Subcutaneous abdominal adipose tissue (tissue), 5 donors: Measurements from ENCODE around the gene MRPL28.

Experiments
- H3K27ac ChIP-seq: one replicate; pipeline ENCODE4 v1.7.0; 2013; ENCODE audit warnings: low read depth, mild to moderate bottlenecking, inconsistent platforms, low read length, moderate library complexity
- H3K27me3 ChIP-seq, 5 donors: one replicate each; pipeline ENCODE4 v1.7.0; 2013; ENCODE audit warnings: low read length in 5 of 5, inconsistent platforms in 1 of 5; ENCODE audit not compliant: control insufficient read depth in 5 of 5, insufficient read depth in 4 of 5
- H3K36me3 ChIP-seq, 5 donors: one replicate each; pipeline ENCODE4 v1.7.0; 2013; ENCODE audit warnings: low read length in 5 of 5; ENCODE audit not compliant: control insufficient read depth in 5 of 5, insufficient read depth in 5 of 5
- H3K4me1 ChIP-seq, 5 donors: one replicate each; pipeline ENCODE4 v1.7.0; 2013; ENCODE audit warnings: low read length in 5 of 5, mild to moderate bottlenecking in 3 of 5, moderate library complexity in 1 of 5; ENCODE audit not compliant: control insufficient read depth in 5 of 5, insufficient read depth in 5 of 5
- H3K4me3 ChIP-seq, 5 donors: one replicate each; pipeline ENCODE4 v1.7.0; 2013; ENCODE audit warnings: low read length in 5 of 5, low read depth in 1 of 5
- H3K9ac ChIP-seq, 5 donors: one replicate each; pipeline ENCODE4 v1.7.0; 2013; ENCODE audit warnings: low read length in 5 of 5, mild to moderate bottlenecking in 4 of 5, moderate library complexity in 3 of 5
- H3K9me3 ChIP-seq, 5 donors: one replicate each; pipeline ENCODE4 v1.7.0; 2013; ENCODE audit warnings: low read length in 5 of 5; ENCODE audit not compliant: control insufficient read depth in 5 of 5
- donor health status: healthy.
- donor health status: healthy.
- donor health status: healthy.
- donor health status: healthy.
- donor health status: healthy.

Gene MRPL28

GRCh38 chr16:361341-361871 lies 8.9 kb downstream of the MRPL28 start:
- Histone ChIP-seq H3K36me3 (peaks cover 0 to 4% (median under 1%) of the 10 kb centered on the region in 5 donors), H3K27ac (no peak overlapping the region), H3K9me3 (no peaks in the 10 kb centered on the region), H3K27me3 (peaks cover 11 to 25% (median 18%) of the 10 kb centered on the region in 5 donors), H3K9ac (no peak overlapping the region), H3K4me3 (no peak overlapping the region), H3K4me1 (peaks cover 0 to 2% (median 0%) of the 10 kb centered on the region in 5 donors)

DNA sequence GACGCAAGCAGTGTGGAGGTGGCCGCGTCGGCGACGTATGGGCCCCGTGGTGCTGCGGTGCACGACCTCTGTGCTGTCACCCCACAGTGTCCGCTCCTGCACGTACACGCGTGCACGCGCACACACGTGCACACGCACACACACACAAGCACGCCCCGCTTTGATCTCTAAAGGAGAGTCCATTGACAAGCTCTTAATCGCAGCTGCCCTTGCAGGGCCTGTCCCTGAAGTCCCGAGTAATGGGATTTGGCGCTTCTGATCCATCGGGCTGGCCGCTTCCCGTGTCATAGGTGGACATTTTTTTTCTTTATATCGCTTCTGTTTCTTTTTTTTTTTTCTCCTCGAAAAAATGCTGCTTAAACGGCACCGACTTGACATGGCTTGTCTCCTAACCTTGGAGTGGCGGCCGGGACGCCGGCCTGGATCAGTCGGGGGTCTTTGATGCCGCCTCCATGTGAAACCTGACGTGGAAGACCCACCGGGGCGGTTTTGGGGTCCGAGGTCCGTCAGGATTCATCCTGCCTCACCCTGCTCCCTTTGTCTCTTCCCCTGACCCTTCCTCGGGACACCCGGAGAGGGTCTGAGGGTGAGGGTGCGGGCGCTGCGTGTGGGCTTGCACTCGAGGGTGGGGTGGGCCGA lies 9.5 kb downstream of the MRPL28 start:
- Histone ChIP-seq H3K9me3 (no peaks in the 10 kb centered on the region), H3K27ac (no peak overlapping the region), H3K27me3 (peaks cover 11 to 25% (median 18%) of the 10 kb centered on the region in 5 donors), H3K36me3 (no peaks in the 10 kb centered on the region), H3K9ac (no peak overlapping the region), H3K4me1 (peaks cover 0 to 2% (median 0%) of the 10 kb centered on the region in 5 donors), H3K4me3 (no peak overlapping the region)

DNA sequence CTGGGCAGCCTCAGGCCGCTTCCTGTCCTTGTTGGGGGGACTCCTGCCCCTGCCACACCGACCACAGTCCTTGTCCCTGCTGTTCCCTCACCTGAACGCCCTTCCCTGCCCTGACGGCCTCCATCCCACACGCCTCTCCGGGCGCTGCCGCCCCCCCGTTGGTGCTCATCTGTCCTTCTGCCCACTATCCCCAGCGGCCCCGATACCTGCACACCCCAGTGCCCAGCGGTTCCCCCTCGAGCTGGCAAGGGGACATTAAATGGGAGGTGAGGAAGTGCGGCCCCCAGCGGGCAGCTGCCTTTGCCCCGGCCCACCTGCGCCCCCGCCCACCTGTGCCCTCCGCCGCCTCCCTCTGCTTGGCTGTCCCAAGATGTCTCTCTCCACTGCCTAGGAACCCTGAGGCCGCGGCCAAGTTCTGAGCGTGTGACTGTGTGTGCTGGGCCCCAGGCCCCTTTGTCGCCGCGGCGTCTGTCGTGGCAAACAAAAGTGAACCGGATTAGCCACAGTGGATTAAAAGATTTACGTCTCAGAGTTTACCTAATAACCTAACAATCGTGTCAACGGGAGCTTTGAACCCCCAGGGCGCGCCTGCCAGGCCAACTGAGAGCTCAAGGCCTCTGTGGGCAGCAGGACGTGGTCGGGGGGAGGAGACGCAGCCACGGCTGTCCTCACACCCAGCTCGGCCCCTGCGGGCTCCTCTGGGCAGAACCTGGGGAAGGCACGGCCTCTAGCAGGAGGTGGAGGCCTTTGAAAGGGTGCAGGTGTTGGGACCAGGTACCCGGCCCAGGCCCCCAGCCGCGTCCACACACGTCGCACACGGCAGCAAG lies 10.3 kb downstream of the MRPL28 start:
- peaks cover 11 to 25% (median 18%) of the 10 kb centered on the region in 5 donors for H3K27me3 ChIP-seq
- H3K4me1 ChIP-seq, result peaks cover 0 to 2% (median 0%) of the 10 kb centered on the region in 5 donors
- H3K36me3 ChIP-seq, result no peaks in the 10 kb centered on the region
- H3K9me3 ChIP-seq, result no peaks in the 10 kb centered on the region
- no peak overlapping the region for H3K9ac ChIP-seq
- no peak overlapping the region for H3K27ac ChIP-seq
- H3K4me3 ChIP-seq, result no peak overlapping the region

DNA sequence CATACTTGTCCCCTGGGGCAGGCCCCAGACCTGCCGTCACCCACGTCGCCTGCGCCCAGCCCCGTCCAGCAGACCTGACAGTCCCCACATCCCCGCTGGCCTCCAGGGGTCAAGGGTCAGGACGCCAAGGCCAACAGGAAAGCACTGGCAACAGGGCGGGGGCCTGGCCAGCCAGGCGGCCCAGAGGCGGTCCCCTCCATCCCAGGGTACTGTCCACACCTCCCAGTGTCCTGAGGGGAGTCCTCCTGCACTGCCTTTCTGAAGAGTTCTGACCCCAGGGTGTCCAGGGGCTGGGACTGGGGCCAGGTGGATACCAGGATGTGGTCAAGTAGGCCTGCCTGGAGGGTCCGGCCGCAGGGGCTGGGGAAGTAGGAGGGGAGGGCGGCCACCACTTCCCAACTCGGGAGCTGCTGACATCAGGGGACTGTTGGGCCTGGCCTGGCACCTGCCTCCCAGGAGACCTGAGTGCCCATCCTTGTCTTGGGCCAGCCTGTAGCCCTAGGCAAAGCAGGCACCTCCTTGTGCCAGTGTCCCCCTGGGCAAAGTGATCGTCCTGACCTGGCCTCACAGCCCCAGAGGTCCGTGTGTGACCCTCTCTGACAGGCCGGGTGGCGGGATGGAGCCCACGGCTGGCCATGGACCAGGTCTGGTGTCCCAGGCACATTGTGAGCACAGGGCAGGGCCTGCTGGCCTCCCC lies 11.1 kb downstream of the MRPL28 start:
- no peaks in the 10 kb centered on the region for H3K36me3 ChIP-seq
- no peaks in the 10 kb centered on the region for H3K9me3 ChIP-seq
- no peak overlapping the region for H3K9ac ChIP-seq
- H3K27me3 ChIP-seq, result peaks cover 4 to 17% (median 11%) of the 10 kb centered on the region in 5 donors
- H3K4me3 ChIP-seq, result no peak overlapping the region
- H3K4me1 ChIP-seq, result peaks cover 0 to 2% (median 0%) of the 10 kb centered on the region in 5 donors
- no peak overlapping the region for H3K27ac ChIP-seq

- Histone ChIP-seq H3K4me3 (no peak overlapping the region), H3K27me3 (peaks cover 0 to 3% (median 0%) of the 10 kb centered on the region in 5 donors), H3K9me3 (no peaks in the 10 kb centered on the region), H3K27ac (no peak overlapping the region), H3K4me1 (peaks cover 0 to 9% (median 6%) of the 10 kb centered on the region in 5 donors), H3K9ac (no peak overlapping the region), H3K36me3 (no peaks in the 10 kb centered on the region)
Measured at GRCh38 chr16:356741-357140, 13.6 kb downstream of the MRPL28 start.

DNA sequence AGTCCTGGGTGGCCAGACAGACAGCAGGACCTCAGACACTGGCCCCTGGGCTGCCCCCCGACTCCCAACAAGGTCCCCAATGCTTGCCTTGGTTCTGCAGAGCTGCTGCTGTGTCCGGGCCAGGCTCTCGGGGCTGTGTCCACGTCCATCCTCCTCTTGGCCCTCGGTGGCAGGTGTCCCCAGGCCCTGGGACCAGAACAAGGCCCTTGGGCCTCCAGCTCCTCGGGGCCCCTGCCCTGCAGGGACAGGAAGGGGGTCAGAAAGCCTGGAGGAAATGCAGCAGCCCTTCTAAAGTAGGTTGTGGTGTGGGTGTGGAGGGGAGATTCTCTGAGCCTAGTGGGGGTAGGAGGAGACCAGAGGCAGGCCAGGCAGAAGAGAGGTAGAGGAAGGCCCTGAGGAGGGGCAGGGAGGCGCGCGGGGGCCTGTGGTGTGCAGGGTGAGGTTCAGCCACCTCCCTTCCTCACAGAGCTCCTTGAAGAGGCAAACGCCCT lies 15.3 kb downstream of the MRPL28 start:
- Histone ChIP-seq H3K4me3 (no peak overlapping the region), H3K27ac (no peak overlapping the region), H3K4me1 (peaks cover 0 to 17% (median 14%) of the 10 kb centered on the region in 5 donors), H3K36me3 (peaks cover 0 to 6% (median 0%) of the 10 kb centered on the region in 5 donors), H3K9me3 (no peaks in the 10 kb centered on the region), H3K27me3 (no peaks in the 10 kb centered on the region), H3K9ac (peak overlapping the region in 1 of 5 donors; percentile 30)

GRCh38 chr16:354291-354881 lies 16.0 kb downstream of the MRPL28 start:
- H3K4me1 ChIP-seq, result peaks cover 0 to 17% (median 14%) of the 10 kb centered on the region in 5 donors

DNA sequence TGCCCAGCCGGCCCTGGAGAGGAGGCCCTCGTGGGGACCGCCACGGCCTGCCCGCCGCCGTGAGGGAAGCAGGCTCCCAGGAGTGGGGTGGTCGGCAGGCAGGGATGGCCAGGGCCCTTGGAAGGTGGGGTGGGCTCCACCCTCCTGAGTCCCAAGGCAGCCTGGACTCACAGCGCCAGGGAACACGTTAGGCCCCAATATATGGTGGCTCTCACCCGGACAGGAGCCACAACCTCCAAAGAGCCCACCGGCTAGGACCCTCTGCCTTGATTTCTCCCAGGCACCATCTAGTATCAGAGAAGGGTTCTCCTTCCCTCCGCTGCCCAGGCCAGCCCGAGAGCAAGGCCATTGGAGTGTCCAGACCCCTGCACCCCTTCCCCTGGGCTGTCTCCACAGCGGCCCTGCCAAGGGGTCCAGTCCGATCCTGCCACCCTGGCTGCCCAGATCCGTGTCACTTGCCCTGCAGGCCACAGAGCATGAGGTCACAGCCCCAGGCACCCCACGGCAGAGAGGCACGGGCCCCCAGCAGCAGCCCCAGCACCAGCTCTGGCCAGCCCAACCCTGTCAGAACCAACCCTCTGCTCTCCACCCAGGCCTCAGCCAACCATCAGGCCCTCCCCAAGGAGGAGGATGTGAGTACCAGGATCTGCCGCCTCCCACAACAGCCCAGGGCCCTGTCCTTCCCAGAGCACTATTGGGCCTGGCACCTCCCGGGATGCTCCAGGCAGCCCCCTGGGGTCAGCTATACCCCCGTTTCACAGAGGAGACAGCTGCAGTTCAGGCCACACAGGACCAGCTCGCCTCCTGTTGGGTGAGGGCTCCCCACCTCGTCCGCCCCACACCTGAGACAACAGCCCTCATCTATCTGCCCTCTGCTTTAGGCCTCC lies 16.7 kb downstream of the MRPL28 start:
- Histone ChIP-seq H3K4me3 (peak overlapping the region in 4 of 5 donors; percentile 33 to 69 (median 42)), H3K4me1 (peaks cover 0 to 17% (median 14%) of the 10 kb centered on the region in 5 donors), H3K27me3 (no peaks in the 10 kb centered on the region), H3K9ac (peak overlapping the region in 3 of 5 donors; percentile 30 to 72 (median 39)), H3K36me3 (peaks cover 0 to 6% (median 3%) of the 10 kb centered on the region in 5 donors), H3K27ac (no peak overlapping the region), H3K9me3 (no peaks in the 10 kb centered on the region)

More at GRCh38 chr16:354291-354881, 16.0 kb downstream of the MRPL28 start:
- Histone ChIP-seq H3K27ac (no peak overlapping the region), H3K4me3 (no peak overlapping the region), H3K27me3 (no peaks in the 10 kb centered on the region), H3K36me3 (peaks cover 0 to 6% (median 0%) of the 10 kb centered on the region in 5 donors), H3K9me3 (no peaks in the 10 kb centered on the region), H3K9ac (no peak overlapping the region)
